DMS 273 treated with DMSO at 0.1 percent for 48 hours (cell line): Measurements from ENCODE around the gene TYSND1.
"Not testable (repeated sequence)": the region's sequence is repeated elsewhere in the genome, so short reads cannot be mapped to it uniquely, and the experiment has no call there.

Experiments used
- DNase-seq: peaks from one replicate; lab custom pipeline; 2025; lab: John Stamatoyannopoulos, UW

TYSND1 gene

DNA sequence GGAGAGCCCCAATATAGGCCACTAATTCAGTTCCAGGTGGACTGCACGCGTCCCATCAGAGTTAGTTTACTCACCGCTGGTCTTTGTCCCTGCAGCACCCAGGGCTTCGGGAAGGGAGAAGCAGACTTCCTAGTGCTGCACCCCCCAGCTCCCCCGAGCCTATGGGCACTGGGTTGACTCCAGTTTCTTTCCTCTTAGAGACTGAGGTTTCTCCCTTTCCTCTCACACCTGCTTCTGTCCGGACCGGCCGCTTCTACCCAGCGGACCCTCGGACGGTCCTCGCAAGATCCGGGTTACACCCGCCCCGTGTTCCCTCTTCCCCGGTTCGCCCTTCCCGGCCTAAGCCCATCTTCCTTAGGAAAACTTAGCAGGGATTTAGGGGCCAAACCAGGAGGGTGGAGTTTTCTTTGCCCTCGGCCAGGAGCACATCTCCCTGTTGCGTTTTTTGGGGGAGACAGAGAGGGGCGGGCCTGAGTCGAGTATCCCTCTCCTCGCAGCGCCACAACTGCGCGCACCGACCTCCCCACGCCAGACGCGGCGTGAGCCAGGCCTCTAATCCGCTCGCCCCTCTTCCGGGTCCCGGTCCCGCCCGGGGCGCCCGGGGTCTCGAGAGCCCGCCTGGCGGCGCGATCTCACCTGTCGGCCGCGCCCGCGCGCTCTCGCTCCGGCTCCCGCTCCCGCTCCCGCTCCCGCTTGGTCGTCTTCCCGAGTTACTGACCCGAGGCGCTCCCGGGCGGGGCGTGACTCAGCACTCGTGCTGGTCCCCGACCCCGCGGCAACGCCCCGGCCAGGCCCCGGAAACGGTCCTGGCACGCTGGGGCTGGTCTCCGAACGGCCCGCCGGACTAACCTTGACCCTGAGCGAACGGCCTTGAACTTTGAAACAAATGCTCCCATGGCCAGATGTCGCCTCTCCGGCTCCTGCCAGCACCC, 14.1 kb downstream of the TYSND1 start, which contains the start of gene AIFM2:
TSS of gene AIFM2 (minus strand) at position 728 of the 932 bp plus-strand sequence. CDS start 8,741 bp downstream, outside the sequence.
- DNase-seq, result no peak

DNA sequence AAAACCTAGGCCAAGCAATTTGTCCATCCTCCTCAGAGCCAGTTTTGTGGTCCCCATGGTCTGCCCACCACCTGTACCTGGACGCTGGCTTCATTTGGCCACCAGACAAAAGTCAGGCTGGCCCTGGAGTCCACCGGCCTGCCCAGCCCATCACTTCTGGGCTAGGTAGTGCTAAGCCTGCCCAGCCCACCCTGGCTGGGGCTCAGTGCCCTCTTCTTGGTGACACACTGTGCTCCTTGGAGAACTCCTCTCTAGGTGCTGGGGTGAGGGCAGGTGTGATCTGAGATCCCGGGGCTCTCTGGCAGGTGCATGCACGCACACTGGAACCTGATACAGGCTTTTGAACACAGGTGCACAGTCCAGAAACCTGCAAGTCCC, 15.0 kb downstream of the TYSND1 start:
- no peak for DNase-seq

DNA sequence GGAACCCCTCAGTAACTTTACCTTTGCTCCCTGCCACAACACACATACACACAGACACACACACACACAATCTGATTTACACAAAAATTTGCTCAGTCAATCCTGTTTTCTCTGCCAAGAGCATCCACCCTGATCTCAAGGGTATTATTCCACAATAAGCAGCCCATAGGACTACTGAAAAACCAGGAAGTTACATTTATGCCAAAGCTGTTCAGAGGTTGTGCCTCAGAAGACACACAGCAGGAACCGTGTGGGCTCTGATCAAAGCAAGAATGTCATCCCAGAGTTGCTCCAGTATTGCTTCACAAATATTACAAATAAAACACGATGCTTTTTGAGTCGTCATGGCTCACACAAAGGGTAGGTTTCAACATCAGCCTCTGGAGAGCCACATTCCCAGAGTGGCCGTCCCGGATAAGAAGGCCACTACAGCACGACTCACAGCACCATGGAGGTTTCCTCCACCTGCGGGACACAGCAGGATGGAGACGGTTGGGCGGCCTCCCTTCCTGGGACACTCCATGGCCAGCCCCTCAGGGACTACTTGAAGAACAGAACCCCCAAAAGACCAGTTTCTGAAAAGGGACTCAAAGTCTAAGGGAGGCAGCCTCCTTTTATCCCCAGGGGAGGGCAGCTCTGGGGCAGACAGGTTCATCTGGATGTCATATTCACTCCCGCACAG, 15.5 kb downstream of the TYSND1 start:
- DNase-seq, result no peak

DNA sequence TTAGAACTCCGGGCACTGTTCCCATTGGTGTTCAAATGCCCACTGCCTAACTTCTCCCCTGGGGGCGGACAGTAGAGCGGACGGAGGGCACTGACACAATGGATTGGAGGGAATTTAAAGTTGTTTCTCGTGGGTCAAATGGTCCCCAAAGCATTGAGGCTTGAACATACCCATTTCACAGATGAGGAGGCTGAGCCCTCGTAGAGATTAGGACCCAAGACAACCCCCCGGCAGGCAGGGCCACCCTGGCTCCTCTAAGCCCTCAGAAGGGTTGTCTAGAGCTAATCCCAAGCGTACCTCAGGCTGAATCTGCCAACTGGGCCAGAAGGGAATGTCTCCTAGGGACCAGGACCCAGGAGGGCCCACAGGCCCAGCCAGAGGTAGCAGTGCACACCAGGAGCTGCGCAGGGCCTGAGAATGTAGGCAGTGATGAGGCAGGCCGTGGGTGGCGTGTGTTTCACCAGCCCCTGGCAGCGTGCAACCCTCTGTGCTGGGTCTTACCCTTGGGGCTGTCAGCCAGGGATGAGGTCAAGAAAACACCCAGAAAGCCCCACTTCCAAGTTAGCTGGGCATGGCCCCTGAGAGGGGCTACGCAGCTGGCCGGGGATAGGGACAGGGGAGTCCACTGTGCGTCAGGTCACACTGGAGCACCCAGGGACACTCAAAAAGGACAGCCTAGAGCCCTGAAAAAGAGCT, 19.7 kb downstream of the TYSND1 start:
- DNase-seq, result no peak

DNA sequence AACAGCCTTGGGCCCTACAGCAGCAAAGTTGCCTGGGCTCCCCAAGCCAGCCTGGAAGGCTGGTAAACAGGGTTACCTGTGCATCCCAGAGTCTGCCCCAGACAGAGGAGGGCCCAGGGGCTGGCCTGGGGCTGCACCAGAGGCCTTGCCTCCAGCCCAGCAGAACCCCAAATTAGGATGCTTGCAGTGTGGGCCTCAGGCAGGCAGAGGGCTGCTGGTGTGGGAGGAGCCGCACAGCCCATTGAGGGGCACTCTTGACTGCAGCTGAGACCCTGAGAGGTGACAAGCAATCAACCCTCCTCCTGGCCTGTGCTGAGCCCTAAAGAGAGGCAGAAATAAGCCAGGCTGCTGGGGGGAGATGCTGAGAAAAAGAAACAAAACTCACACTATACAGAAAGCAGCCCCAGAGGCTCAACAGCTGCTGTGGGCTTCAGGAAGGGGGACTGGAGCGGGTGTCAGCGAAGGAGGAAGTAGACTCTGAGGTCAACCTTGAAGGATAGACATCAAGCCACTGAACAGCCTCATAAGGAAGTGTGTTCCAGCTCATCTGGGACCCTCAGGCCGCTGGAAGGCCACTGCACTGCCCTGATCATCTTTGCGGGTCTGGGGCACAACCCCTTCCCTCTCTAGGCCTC, 20.5 kb downstream of the TYSND1 start:
- no peak for DNase-seq

DNA sequence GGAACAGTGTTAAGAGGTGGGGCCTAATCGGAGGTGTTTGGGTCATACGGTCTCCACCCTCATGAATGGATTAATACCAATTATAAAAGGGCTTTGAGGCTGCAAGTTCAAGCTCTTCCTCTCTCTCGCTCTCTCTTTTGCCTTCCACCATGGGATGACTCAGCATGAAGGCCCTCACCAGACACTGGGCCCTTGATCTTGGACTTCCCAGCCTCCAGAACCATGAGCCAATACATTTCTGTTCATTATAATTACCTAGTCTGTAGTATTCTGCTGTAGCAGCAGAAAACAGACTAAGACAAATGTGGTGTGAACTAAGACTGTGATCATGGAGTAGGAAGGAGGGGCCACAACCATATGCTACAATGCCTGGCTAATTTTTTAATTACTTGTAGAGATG, 21.6 kb downstream of the TYSND1 start:
- DNase-seq, result no peak

DNA sequence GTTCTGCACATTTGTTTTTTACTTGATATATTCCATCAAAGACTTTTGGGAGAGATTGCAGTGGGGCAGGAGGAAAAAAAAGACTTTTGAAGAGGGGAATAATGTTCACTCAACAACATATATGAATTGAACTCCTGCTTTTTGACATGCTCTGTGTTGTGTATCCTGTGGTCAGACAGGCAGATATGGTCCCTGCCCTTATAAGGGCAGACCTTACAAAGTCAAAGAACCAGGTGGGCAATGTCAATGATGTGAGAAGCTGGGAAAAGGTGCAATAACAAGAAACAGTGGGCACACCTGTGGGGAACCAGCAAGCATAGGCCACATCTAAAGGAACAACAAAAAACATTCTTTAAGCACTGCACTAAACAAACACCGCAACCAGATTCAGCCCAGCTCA, 22.1 kb downstream of the TYSND1 start:
- no peak for DNase-seq

DNA sequence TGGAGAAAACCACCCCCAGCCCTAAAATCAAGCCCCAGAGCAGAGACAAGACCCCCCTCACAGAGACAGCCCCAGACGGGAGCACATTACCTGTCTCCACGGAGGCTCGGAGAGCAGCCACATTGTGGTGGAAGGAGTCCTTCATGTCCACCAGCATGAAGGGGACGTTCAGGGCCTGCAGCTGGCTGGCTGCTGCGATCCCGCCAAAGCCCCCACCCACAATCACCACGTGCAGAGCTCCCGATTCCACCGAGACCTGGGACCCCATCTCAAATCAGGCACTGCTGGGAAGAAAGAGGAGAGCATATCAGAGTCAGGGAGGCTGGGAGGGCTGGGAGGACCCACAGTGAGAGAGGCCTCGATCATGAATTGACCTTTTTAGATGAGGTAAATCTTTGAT, 22.7 kb downstream of the TYSND1 start:
- no peak for DNase-seq

DNA sequence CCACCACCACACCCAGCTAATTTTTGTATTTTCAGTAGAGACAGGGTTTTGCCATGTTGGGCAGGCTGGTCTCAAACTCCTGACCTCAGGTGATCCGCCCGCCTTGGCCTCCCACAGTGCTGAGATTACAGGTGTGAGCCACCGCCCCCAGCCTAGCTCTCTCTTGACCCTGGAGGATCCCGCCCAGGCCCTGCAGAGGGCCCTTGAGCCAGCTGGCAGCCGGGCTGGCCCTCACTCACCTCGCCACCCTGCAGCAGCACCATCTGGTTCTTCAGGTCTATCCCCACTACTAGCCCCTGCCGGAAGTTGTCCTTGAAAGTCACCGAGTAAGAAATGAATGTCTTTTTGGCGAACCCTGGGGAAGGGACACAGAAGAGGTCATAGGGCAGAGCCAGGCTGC, 23.3 kb downstream of the TYSND1 start:
- DNase-seq, result not testable (repeated sequence)

DNA sequence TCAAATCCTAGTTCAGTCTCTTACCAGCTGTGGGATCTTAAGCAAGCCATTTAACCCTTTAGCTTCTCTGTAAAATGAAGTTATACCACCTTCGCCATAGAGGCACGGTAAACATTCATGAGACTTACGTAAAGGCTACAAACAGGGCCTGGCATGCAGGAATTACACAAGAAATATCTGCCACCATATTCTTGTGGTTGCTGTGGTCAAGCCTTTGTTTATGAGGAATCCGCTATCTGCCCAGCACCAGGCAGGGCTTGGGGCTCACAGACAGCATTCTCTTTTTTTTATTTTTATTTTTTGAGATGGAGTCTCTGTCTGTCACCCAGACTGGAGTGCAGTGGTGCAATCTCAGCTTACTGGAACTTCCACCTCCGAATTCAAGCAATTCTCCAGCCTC, 23.8 kb downstream of the TYSND1 start:
- DNase-seq, result no peak

DNA sequence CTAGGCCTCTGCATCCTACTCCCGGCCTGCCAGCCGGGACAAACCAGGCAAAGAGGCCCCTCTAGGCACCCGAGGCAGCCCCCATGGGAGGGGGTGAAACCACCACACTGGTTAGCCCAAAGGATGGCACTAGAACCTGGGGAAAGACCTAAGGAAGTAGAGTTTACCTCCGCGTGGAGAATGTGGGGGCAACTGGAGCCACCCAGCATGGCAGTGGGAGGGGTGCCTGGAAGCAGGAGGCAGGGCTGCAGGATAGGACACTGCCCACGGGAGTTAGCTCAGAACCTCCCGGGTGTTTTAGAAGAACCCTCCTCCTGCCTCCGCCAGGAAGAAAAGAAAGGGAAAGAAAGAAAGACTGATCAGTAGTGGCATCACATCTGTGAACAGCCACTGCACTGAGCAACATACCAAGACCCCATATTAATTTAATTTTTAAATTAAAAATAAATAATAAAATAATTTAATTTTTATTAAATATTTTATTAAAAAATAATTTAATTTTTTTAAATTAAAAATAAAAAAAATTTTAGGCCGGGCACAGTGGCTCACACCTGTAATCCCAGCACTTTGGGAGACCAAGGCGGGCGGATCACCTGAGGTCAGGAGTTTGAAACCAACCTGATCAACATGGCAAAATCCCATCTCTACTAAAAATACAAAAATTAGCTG, 25.1 kb downstream of the TYSND1 start:
- no peak for DNase-seq

DNA sequence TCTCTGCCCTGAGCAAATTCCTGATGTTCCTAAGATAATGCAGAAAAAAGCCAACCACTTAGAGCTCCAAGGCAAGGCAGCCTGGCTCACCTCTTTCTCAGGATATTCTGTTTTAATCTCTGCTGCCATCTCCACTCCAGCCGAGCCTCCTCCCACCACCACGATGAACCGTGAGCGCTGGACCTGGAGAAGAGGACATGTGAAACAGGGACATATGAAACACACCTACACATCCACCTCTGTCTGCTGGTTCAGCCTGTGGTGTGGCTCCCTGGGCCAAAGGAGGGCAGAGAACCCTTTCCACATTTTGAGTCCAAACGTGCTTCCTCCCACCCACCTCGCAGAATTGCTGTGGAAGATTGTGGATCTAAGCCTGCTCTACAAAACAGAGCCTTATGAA, 26.1 kb downstream of the TYSND1 start:
- no peak for DNase-seq

DNA sequence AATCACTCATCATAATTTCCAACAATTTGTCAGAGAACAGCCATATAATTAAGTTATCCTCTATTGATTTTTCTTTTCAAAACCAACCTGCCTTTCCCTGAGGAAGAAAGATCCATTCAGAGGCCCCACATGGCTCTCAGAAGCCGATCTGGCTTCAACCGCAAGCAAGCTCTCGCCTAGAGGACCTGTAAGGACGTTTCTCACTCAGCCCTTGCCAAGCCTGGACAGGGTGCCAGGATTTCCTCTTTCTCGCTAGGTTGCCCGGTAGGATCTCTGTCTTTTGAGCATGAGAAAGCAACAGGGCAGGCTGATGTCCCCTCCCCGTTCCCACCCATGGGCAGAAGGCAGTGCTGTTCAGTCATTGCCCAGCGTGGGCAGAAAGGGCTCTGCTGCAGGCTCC, 26.9 kb downstream of the TYSND1 start:
- no peak for DNase-seq

DNA sequence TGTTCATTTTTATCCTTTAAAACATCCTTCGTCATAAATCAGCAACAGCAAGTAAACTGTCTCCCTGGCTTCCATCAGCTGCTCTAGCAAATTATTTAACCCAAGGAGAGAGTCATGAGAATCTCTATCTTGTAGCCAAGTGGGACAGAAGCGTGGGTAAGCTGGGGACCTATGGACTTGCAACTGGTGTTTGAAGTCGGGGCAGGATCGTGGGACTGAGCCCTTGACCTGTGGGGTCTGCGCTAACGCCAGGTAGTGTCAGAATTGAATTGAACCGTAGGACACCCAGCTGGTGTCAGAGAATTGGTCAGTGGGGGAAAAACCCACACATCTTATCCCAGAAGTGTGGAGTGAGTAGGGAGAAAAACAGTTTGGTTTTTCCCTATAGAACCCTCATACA, 27.3 kb downstream of the TYSND1 start:
- DNase-seq, result no peak

DNA sequence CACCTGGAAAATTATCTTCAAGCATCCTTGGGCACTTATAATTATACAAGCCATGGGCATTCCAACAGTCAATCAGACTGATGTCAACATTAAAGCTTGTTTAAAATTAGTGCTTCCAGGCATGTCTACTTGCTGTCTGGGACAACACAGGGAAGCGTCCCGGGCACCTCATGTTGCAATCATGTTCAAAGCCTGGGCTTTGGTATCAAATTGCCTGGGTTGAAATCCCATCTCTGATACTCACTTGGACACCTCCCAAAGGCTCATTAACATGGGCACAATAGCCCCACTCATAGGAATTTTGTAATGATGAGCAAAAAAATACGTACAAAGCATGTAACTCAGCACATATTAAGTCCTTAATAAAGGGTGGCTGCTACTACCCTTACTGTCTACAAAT, 28.3 kb downstream of the TYSND1 start:
- no peak for DNase-seq

DNA sequence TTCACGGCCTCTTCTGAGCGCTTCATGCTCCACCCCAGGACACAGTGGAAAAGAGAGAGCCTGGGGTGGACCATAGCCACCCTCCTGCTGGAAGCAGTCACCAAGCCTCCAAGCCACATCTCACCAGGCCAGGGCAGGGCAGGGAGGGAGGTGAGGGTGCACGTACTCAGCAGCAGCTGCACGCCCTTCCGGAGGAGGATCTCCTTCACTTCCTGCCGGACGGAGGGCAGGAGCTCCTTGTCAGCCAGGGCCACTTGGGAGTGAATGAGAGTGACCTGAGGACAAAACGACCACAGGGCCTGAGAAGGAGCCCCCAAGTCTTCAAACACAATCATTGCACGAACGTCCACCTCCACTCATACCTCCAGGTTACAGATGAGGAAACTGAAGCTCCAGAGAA, 28.9 kb downstream of the TYSND1 start:
- no peak for DNase-seq

DNA sequence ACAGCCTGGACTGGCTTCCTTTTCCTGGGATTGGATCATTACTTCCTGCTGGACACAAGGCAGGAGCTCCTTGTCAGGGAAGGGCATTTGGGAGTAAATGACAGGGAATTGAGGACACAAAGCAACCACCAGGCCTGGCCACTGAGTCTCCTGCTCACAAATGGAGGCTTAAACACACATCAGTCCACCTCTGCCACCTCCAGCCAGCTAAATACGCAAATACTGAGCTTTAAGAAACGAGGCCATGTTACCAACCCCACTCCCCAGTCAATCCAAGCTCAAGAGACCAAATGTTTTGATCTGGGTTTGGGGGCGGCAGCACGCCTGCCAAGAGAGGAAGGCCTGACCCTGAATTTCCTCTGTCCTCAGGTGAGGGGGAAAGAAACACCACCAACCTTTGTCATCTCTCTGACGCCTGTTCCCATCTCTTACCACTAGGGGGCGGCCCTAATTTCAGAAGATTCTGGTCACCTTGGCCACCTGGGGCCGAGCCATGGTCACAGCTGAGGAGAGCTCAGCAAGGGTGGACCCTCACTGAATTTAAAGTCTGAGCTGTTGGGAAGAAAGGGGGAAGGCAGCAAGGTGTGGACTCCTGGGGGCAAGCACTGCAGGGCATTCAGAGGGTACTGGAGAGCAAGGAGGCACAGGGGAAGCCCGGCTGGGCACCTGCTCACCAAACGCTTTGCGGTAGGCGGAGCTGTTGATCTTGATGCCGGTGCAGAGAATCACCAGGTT, 30.4 kb downstream of the TYSND1 start:
- no peak for DNase-seq

DNA sequence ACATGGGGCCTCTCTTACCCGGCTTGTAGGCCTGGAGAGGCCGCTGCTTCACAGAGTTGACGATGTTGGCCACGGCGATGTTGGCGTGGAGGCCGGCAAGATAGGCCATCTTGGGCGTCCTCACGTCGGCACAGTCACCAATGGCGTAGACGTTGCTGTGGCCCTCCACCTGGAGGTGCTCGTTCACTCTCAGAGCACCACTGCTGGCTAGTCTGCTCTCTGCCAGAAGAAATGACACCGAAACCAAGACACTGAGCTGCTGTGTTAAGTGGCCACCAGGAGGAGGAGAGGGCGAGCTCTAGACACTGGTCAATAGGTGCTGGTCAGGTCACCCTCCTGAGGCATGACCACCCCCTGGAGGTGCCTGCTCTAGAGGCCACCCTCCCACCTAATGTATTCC, 31.6 kb downstream of the TYSND1 start:
- no peak for DNase-seq

DNA sequence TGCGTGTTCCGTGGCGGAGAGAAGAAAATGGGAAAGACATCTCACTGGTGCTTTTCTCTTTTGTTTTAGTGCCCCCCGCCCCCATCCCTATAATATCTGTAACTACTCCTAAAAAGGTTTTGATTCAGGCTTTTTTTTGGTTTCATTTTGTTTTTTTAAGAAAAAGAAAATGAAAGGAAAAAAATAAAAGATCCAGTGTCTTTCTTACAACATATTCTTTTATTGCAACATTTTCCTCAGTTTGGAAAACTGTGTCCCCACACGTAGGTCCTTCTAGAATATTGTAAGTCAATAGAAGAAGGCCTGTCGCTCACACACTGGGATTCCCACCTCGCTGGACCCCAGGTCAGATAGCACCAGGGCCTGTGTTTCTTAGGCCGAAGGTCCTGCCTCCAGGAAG, 34.4 kb downstream of the TYSND1 start:
- no peak for DNase-seq

DNA sequence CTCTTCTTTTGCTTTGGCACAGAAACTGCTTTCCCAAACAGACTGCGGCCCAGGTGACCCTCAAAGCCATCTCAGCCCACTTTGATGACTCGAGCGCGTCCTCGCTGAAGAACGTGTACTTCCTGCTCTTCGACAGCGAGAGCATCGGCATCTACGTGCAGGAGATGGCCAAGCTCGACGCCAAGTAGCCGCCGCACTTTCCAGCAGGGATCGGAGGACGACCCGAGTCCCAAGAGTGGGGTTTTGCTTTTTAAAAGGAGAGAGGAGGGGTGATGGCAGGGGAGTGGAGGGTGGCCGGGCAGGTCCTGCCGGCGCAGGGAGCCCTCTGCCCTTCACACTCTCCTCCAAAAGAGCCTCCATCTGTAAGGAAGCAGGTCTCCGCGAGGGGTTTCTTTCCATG, 35.0 kb downstream of the TYSND1 start:
- no peak for DNase-seq
